HG02763 (cell line): ENCODE measurements around the gene LDLRAD3.
"Not testable (repeated sequence)": the region's sequence is repeated elsewhere in the genome, so short reads cannot be mapped to it uniquely, and the experiment has no call there.

Source experiments
- ATAC-seq: cut with Tn5 transposase; IDR thresholded peaks from one replicate; pipeline ENCODE4 v1.9.1; 2021; ENCODE audit warnings: mild to moderate bottlenecking, moderate library complexity; ENCODE audit not compliant: unreplicated experiment

The LDLRAD3 gene

DNA sequence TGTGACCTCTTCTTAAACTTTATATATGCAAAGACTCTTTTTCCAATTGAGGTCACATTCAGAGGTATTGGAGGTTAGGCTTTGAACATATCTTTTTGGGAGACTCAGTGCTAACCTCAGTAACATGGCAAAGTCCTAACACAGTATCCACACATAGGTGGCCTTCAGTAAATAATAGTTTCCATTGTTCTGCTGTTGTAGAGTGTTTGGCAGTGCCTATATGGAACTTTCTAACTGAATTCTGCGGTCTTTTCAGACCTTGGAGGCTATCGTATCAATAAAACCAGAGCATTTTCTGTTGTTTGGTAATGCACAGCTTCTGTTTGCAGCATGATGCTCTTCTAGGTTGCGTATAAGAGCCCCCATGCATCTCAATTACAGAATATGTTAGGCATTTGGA, 47.0 kb downstream of the LDLRAD3 start:
- ATAC-seq = no peak

DNA sequence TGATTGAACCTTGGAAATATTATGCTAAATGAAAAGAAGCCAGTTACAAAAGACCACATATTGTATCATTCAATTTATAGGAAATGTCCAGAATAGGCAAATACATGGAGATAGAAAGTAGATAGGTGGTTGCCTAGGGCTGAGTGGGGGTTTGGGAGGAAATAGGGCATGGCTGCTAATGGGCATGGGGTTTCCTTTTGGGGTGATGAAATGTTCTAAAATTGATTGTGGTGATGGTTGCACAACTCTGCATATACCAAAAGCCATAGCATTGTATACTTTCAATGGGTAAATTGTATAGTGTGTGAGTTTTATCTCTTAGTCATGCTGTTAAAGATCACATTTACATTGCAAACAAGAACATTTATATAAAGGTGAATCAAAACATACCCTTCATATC, 48.7 kb downstream of the LDLRAD3 start:
- ATAC-seq = no peak

DNA sequence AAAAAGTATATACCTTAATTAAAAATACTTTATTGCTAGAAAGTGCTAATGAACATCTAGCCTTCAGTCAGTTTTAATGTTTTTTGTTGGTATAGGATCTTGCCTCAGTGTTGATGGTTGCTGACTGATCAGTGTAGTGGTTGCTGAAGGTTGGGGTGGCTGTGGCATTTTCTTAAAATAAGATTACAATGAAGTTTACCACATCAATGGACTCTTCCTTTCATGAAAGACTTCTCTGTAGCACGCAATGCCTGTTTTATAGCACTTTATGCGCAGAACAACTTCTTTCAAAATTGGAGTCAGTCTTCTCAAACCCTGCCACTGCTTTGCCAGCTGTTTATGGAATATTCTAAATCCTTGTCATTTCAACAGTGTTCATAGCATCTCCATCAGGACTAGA, 50.6 kb downstream of the LDLRAD3 start:
- ATAC-seq = no peak

DNA sequence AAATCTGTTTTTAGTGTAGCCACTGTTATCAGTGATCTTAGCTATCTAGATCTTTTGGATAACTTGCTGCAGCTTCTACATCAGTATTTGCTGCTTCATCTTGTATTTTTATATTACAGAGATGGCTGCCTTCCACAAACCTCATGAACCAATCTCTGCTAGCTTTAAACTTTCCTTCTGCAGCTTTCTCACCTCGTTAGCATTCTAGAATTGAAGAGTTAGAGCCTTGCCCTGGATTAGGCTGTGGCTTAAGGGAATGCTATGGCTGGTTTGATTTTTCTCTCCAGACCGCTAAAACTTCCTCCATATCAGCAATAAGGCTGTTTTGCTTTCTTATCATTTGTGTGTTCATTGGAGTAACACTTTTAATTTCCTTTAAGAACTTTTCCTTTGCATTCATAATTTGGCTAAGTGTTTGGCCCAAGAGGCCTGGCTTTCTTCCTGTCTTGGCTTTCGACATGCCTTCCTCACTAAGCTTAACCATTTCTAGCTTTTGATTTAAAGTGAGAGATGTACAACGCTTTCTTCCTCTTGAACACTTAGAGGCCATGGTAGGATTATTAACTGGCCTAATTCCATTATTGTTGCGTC, 51.9 kb downstream of the LDLRAD3 start:
- no peak for ATAC-seq

DNA sequence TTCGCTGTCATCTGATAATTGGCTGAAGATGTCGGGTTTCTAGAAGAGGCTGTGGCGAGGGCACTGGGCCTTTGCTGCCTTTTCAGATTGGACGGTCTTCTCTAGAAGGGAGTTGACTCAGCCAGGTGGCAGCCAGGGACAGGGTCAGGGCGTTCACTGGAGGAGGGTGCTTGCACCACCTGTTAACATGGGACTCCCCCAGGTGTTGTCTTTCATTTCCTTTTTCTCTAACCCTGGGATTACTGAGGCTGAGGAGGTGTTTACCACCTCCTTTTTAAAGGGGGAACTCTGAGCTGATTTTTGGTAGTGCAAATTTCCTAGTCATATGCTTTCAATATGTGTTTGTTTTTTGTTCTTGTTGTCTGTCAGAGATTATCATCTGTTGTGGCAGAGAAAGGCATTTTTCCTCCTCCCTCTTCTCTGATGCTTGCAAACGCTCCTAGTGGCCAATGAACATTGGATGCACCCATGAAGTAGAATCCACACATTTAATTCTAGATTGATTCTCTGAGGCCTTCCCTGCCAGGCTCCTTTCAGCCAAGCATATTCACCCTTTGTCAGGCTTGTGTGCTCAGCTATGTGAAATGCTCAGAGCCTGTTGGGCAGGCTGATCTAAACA, 54.1 kb downstream of the LDLRAD3 start:
- ATAC-seq = no peak

DNA sequence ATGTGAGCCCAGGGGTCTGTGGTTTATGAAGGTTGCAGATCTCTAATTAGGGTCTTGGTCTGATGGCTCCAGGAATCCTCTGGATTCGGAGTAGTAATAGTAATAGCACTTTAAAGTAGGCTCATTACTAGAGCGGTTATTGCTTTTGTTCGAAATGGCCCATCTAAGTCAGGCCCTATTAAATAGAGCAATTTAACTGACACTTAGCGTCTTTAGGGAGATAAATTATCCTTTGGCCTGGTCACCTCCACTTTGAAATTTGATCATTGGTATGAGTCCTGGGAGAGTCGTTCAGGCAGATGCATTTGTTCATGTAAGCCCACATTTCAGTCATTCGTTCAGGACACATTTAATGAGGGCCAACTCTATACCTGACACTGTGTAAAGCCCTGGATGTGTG, 54.8 kb downstream of the LDLRAD3 start:
- ATAC-seq = no peak

DNA sequence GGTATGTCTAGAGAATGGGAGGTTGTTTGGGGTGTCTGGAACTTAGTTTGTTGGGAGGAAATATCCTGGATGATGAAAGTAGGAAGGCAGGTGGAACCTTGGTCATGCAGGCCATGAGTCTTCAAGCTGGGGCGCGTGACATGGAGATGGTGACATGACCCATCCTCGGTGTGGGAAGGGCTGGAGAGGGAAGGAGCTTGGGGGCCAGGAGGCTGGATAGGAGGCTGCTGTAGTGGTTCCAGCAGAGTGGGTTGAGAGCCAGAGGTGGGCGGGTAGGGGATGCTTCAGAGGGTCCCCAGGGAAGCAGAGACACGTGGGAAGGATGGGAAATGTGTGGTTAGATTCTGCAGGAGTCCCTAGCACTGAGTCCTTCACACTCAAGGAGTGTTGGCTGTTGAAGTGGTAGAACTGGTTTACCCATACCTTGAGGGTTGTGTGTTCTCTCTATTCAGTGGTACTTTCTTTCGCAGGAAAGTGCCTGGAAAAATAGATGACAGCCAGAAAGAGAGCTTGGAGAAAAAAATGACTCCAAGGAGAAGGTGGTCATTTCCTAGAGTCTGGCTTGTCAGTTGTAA, 56.8 kb downstream of the LDLRAD3 start:
- ATAC-seq = no peak

DNA sequence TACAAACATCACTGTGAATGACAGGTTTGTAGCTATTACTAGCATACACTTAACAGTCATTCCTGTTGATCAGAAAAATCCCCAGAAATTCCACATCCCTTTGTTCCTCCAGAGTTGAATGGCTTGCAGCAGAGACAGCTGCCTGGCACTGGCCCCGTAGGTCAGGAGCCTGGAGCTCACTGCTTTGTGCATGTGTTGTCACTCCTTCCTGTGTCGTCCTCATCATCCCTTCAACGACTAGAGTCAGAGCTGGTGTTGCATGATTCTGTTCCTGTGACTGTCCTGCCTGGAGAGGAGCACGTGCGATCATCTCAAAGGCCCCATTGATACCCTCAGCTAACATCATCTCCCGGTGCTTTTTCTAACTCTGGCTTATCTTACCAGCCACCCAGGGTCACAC, 58.3 kb downstream of the LDLRAD3 start:
- ATAC-seq = no peak

DNA sequence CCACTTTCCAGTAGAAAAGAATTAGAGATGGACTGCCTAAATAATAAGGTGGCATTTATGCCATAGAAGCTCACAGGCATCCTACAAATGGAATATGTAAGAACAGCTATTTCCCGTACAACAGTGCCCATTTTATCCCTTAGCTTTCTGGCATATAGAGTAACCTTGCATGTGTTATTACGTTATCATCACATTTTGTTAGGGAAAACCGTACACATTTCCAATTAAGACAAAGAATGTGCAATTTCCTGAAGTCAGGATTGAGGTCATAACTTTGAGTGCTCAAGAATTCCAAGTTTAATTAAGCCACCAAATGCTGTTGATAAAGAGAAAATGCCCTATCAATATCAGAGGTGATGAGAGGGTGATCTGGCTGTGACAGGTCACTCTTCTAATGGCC, 58.9 kb downstream of the LDLRAD3 start:
- no peak for ATAC-seq

DNA sequence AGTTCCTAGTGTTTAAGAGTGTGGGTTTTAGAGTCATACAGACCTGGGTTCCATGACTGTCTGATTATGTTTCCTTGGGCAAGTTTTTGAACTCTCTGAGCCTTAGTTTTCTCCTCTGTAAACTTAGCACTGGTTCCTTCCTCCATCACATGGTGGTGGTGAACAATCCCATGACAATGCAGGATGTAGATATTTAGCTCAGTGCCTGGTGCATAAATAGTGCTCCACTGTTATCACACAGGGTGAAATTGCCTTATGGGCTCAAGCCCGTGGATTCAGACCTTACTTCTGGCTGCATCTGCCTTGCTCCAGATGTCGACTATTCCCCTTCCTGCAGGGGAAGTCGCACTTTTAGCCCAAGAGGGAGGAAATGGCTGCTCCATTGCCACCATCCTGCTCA, 62.7 kb downstream of the LDLRAD3 start:
- ATAC-seq = no peak

DNA sequence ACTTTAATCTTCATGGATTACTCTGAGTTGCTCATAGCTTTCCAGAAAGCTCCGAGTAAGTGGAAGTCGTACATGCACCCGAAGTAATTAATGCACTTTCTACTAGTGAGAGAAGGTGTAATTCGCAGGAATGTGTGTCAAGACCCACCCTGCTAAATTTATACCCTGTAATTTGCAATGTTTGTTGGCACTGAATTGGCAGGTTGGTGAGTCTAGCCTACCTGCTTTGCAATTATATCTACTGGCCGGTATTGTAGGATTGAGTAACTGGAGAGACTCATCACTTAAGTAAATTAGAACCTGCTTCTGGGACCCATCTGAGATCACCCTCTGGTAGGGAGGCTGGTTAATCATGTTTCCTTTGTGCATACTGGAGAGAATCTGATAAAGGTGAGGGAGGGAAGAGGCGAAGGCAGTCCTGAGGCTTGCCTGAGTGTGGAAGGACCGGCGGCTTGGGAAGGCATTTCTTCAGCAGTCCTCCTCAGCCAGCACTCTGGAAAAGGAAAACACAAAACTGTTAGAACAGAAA, 63.3 kb downstream of the LDLRAD3 start:
- no peak for ATAC-seq

DNA sequence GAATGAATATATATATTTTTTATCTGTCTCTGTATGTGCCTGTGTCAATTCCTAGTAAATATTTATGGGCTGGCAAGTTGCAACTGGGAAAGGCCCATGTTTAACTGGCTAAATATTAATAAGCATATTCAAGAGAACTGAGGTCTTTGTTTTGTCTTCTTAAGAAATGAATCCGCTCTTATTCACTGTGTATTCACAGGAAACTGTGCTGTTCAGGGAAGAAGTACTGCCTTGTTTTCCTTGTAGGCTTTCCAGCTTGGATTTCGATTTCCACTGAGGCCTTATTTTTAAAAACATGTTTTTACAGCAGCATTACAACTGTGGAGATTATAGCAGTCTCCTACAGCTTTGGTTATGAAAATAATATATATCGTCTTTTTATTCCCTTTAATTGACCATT, 64.7 kb downstream of the LDLRAD3 start:
- no peak for ATAC-seq

DNA sequence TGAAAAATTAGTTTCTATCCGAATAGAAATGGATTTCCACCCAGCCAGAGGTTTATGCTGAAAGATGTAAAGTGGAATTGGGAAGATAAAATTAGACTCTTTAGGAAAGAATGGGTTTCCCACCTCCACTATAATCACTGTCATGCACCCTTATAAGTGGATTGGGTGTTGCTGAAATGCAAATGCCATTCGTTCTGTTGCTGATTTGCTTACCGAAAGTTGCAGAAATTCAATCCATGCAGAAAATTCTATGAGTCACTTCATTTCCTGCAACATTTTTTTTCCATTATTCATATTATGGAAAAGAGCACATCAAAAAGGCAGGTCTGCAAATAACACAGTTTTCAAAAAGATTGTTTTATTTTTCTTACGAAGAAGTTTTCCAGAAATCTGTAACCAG, 65.6 kb downstream of the LDLRAD3 start:
- ATAC-seq = no peak

DNA sequence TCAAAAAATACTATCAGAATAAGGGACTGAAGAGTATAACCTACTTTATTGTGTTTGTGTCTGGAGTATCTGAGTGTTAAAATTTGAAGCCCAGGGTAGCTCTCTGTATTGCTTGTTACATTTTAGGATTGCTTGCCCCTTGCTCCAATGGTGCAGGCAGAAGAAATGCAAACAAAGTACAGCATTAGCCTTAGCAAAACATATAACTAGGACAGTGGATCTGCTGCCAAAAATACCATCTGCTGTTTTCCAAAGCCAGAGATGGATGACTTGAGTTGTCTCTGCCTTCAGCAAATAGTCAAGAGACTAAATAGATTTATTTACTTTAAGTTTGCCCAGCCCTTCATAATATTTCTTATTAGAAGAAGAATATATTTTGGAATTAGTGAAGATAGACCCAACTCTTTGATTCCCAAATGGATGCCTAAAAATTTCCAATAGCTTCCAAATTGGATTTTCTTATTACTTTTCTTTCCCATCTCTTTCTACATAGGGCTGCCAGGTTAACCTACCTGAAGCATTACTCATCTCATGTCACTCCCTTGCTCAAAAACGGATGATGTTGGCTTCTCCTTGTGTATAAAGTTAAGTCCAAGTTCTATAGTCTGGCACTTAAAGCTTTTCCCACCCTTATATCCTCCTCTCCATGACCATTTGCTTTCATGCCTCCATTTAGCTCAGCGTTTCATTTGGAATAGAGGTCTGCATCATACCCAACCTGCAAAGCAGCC, 66.3 kb downstream of the LDLRAD3 start:
- ATAC-seq = no peak

DNA sequence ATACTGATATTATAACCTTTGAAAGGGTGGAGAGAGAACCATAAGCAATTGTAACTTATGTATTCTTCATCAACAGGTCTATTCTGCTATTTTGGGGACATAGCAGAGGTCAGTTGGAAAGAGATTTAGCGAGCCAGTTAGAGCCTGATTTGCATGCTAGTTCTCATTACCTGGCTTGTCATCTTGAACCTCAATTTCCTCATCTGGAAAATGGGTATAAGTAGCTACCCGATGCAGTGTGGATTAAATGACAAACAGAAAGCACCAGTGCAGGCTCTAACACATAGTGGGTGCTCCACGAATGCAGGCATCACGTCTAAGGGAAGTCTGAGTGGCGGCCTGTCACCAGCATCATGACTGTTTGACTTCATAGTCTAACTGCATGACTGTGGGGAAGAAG, 67.7 kb downstream of the LDLRAD3 start:
- no peak for ATAC-seq

DNA sequence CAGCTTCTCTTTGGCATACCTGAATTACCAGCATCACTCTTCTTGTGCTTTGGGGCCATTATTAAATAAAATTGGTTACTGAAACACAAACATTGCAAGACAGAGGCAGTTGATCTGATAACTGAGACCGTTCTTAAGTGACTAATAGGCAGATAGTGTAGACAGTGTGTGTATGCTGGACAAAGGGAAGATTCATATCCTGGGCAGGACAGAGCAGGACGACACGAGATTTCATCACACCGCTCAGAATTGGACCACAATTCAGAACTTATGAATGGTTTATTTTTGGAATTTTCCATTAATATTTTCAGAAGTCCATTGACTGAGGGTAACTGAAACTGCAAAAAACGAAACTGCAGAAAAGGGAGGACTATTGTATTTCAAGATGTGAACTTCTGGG, 68.6 kb downstream of the LDLRAD3 start:
- no peak for ATAC-seq

DNA sequence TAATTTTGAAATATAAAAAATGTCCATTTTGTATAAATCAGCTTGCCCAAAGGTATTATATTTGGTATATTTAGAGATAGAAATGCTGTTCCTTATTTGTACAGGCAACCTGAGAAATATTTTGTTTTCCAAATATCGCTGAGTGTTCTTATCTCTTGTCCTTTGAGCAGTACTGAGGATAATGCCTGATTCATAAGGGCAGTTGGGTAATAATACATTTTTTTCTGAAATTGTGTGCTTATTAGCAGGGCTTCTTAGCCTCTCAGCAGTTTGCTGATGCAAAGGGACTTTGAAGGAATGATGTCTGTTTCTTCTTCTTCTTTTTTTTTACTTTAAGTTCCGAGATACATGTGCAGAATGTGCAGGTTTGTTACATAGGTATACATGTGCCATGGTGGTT, 69.1 kb downstream of the LDLRAD3 start:
- ATAC-seq = no peak

DNA sequence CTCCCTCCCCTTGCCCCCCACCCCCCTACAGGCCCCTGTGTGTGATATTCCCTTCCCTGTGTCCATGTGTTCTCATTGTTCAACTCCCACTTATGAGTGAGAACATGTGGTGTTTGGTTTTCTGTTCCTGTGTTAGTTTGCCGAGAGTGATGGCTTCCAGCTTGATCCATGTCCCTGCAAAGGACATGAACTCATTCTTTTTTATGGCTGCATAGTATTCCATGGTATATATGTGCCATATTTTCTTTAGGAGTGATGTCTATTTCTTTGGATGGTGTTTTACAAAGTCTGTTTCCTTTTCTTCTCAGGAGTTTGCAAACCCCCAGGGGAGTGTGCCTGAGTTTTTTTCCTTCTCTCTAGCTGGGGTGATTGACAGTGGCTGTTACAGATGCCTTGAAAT, 69.6 kb downstream of the LDLRAD3 start:
- ATAC-seq = not testable (repeated sequence)

DNA sequence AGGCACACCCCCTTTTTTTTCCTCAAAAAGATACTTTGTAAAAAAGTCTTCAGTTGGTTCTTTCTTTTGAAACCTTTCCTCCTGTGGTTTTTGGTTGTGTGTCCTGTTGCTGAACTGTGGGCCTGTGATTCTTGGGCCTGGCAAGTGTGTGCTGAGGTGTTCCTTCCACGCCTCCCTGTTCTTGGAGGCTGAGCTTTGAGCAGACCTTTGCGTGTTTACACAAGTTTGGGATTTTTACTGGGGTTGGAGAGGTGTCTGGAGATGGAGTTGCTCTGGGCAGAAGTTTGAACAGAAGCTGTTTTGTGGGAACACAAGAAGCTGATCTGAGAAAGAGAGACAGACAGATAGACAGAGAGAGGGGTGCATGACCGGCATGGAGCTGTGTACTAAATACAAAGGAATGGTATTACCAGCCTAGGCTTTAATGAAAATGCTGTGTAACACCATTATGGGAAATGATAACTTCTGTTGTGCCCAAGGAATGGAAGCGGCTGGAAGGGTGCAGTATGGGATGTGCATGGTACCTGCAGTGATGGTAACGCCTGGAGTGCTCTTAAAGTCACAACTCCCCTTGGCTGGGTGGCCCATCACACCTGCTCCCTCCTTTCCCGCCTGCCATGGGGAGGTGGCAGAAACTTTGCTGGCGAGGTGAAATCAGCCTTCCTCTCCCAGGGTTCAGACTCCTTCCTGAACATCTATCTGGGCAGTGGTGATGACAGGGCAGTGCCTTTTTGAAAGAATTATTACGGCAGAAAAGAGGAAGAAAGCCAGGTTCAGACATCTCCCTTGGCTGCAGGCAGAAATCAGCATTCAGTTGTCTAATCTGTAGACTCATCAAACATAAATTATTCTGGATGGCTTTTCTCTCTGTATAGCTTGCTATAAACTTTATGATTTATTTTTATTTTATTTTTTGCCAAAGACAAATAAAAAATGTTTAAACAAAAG, 70.4 kb downstream of the LDLRAD3 start:
- ATAC-seq = no peak

DNA sequence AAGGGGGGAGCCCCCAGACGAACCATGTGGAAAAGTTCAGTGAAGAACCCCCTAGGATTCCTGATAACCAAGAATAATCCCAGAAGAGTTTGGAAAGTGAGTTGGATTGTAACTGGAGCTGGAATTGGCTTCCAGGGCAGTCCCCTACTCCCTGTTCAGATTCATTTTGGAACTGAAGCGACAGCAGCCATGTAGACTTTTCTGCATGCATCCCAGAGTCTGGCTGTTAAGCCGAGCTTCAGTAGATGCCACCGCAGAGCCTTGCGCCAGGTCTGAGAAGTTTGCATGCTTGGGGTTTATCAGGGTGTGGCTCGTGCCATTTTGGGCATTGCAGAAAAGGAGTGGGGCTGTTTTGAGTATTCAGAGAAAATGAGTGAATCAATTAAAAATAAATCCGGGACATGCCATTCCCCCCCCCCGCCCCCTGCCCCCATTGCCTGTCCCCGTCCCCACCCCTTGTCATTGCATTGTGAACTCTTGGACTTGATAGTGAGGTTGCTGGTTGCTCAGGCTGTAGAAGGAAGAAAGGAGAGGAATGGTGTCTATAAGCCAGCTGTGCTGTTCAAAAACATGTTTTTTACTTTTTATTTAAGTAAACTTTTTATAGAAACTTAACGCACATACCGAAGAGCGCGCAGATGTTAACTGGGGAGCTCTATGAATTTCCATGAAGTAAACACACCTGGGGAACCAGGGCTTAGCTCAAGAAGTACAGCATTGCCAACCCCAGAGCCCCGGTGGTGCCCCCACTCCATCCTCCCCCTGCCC, 71.2 kb downstream of the LDLRAD3 start:
- ATAC-seq = no peak
